Lower leg skin (tissue), 3 donors: Measurements from ENCODE around the gene DNAJC12.

Experiments
- CTCF ChIP-seq, 3 donors: fragments of 450-650 bp; IDR thresholded peaks; one replicate each; pipeline ENCODE4 v1.5.1; 2016; ENCODE audit warnings: antibody characterized with exemption in 3 of 3, mild to moderate bottlenecking in 3 of 3, moderate library complexity in 2 of 3
- POLR2A ChIP-seq, 2 donors: fragments of 450-650 bp; IDR thresholded peaks; one replicate each; pipeline ENCODE4 v1.6.1; 2016 to 2017; ENCODE audit warnings: antibody characterized with exemption in 2 of 2, mild to moderate bottlenecking in 1 of 2, moderate library complexity in 1 of 2

- TF ChIP-seq CTCF (IDR thresholded peaks at IDR 0.05) (peak in 1 of 3 donors; percentile 27), POLR2A (IDR thresholded peaks at IDR 0.05) (no peak)
Observed at GRCh38 chr10:67779465-67780203, 58.4 kb downstream of the DNAJC12 start.
